Stimulated activated CD8-positive, alpha-beta memory T cell treated with anti-CD3 and anti-CD28 coated beads, Interleukin-12 subunit alpha, Interleukin-12 subunit beta, amount 100 ng/mL, for 24 hours (primary cell): ENCODE measurements around the gene TXNRD1.
"Not testable (repeated sequence)": the region's sequence is repeated elsewhere in the genome, so short reads cannot be mapped to it uniquely, and the experiment has no call there.

ENCODE experiments used
- DNase-seq: peaks from one replicate; pipeline ENCODE4 v3.0.0-alpha.2; 2020; ENCODE audit errors: extremely low read depth

TXNRD1 gene

GRCh38 chr12:104215638-104216297 is at the start of gene TXNRD1:
TXNRD1 (plus strand) TSS chr12:104215779; CDS start chr12:104215803, 24 bp downstream.
- peak; percentile 55 for DNase-seq

GRCh38 chr12:104165801-104166200 is 49.8 kb upstream of the TXNRD1 start:
- DNase-seq: no peak

GRCh38 chr12:104166465-104166864 is 49.1 kb upstream of the TXNRD1 start:
- DNase-seq: no peak

- no peak for DNase-seq
These were observed 47.8 kb upstream of the TXNRD1 start for GRCh38 chr12:104167519-104168458.

GRCh38 chr12:104168596-104168995 is 47.0 kb upstream of the TXNRD1 start:
- DNase-seq: no peak

- no peak for DNase-seq
These were observed 43.6 kb upstream of the TXNRD1 start for GRCh38 chr12:104171785-104172569.

GRCh38 chr12:104172570-104172947 is 43.0 kb upstream of the TXNRD1 start:
- no peak for DNase-seq

GRCh38 chr12:104173804-104174203 is 41.8 kb upstream of the TXNRD1 start:
- DNase-seq: not testable (repeated sequence)

GRCh38 chr12:104175726-104176247 is 39.8 kb upstream of the TXNRD1 start:
- no peak for DNase-seq

GRCh38 chr12:104177336-104177662 is 38.3 kb upstream of the TXNRD1 start:
- no peak for DNase-seq

GRCh38 chr12:104177663-104178501 is 37.7 kb upstream of the TXNRD1 start:
- DNase-seq: no peak

- no peak for DNase-seq
These were observed 35.2 kb upstream of the TXNRD1 start for GRCh38 chr12:104180374-104180773.

GRCh38 chr12:104181313-104181712 is 34.3 kb upstream of the TXNRD1 start:
- DNase-seq: no peak

- no peak for DNase-seq
These were observed 33.4 kb upstream of the TXNRD1 start for GRCh38 chr12:104182144-104182543.

- DNase-seq: no peak
These were observed 32.8 kb upstream of the TXNRD1 start for GRCh38 chr12:104182621-104183378.

- no peak for DNase-seq
These were observed 32.1 kb upstream of the TXNRD1 start for GRCh38 chr12:104183443-104183842.

- DNase-seq: no peak
These were observed 28.0 kb upstream of the TXNRD1 start for GRCh38 chr12:104187446-104188155.

GRCh38 chr12:104188534-104188933 is 27.0 kb upstream of the TXNRD1 start:
- DNase-seq: no peak

GRCh38 chr12:104189915-104190555 is 25.5 kb upstream of the TXNRD1 start:
- no peak for DNase-seq
